ENCODE results near the gene C8G.

C8G gene

GRCh38 chr9:136920734-136921231 lies 24.3 kb upstream of the C8G start:
- DNase-seq (ENCODE audit: low spot score): no peak

GRCh38 chr9:136921307-136921706 lies 23.7 kb upstream of the C8G start:
- no peak for DNase-seq (ENCODE audit: low spot score)

- DNase-seq (ENCODE audit: low spot score): no peak
Measured at GRCh38 chr9:136921718-136922117, 23.3 kb upstream of the C8G start.

- DNase-seq (ENCODE audit: low spot score): no peak
Measured at GRCh38 chr9:136922540-136922939, 22.5 kb upstream of the C8G start.

- no peak for DNase-seq (ENCODE audit: low spot score)
Measured at GRCh38 chr9:136923881-136924280, 21.2 kb upstream of the C8G start.

GRCh38 chr9:136925414-136926153 lies 19.5 kb upstream of the C8G start:
- DNase-seq (ENCODE audit: low spot score): no peak

GRCh38 chr9:136926154-136926704 lies 18.8 kb upstream of the C8G start:
- DNase-seq (ENCODE audit: low spot score): no peak

GRCh38 chr9:136926749-136927148 lies 18.3 kb upstream of the C8G start:
- no peak for DNase-seq (ENCODE audit: low spot score)

GRCh38 chr9:136927343-136928271 lies 17.4 kb upstream of the C8G start:
- no peak for DNase-seq (ENCODE audit: low spot score)

GRCh38 chr9:136928591-136928990 lies 16.5 kb upstream of the C8G start:
- DNase-seq (ENCODE audit: low spot score): no peak

GRCh38 chr9:136930014-136930413 lies 15.0 kb upstream of the C8G start:
- DNase-seq (ENCODE audit: low spot score): no peak

- no peak for DNase-seq (ENCODE audit: low spot score)
Measured at GRCh38 chr9:136931611-136932130, 13.4 kb upstream of the C8G start.

GRCh38 chr9:136934277-136934676 lies 10.8 kb upstream of the C8G start:
- no peak for DNase-seq (ENCODE audit: low spot score)

GRCh38 chr9:136935651-136936050 lies 9.4 kb upstream of the C8G start:
- DNase-seq (ENCODE audit: low spot score): no peak

- DNase-seq (ENCODE audit: low spot score): no peak
Measured at GRCh38 chr9:136936645-136937170, 8.3 kb upstream of the C8G start.

GRCh38 chr9:136937186-136938001 lies 7.6 kb upstream of the C8G start:
- no peak for DNase-seq (ENCODE audit: low spot score)

- no peak for DNase-seq (ENCODE audit: low spot score)
Measured at GRCh38 chr9:136939431-136939995, 5.5 kb upstream of the C8G start.

GRCh38 chr9:136939996-136940525 lies 5.0 kb upstream of the C8G start:
- DNase-seq (ENCODE audit: low spot score): no peak

GRCh38 chr9:136940526-136941230 lies 4.4 kb upstream of the C8G start:
- no peak for DNase-seq (ENCODE audit: low spot score)

All from RKO (cell line).